ENCODE results near the gene LAMB1.
"Not testable (repeated sequence)": the region's sequence is repeated elsewhere in the genome, so short reads cannot be mapped to it uniquely, and the experiment has no call there.

Gene LAMB1

GRCh38 chr7:107968449-107968848 is 34.5 kb downstream of the LAMB1 start:
- no peak for DNase-seq

- no peak for DNase-seq
Measured at GRCh38 chr7:107967420-107967819, 35.5 kb downstream of the LAMB1 start.

- DNase-seq: no peak
Measured at GRCh38 chr7:107966711-107967110, 36.2 kb downstream of the LAMB1 start.

GRCh38 chr7:107964510-107964909 is 38.5 kb downstream of the LAMB1 start:
- DNase-seq: no peak

GRCh38 chr7:107962817-107963216 is 40.1 kb downstream of the LAMB1 start:
- DNase-seq: no peak

- no peak for DNase-seq
Measured at GRCh38 chr7:107961405-107961804, 41.6 kb downstream of the LAMB1 start.

- DNase-seq: no peak
Measured at GRCh38 chr7:107960272-107960671, 42.7 kb downstream of the LAMB1 start.

GRCh38 chr7:107959527-107959898 is 43.4 kb downstream of the LAMB1 start:
- DNase-seq: no peak

GRCh38 chr7:107958764-107959526 is 44.0 kb downstream of the LAMB1 start:
- DNase-seq: no peak

- no peak for DNase-seq
Measured at GRCh38 chr7:107957436-107957835, 45.5 kb downstream of the LAMB1 start.

- not testable (repeated sequence) for DNase-seq
Measured at GRCh38 chr7:107956950-107957349, 46.0 kb downstream of the LAMB1 start.

- DNase-seq: no peak
Measured at GRCh38 chr7:107955394-107955793, 47.6 kb downstream of the LAMB1 start.

- DNase-seq: no peak
Measured at GRCh38 chr7:107953924-107954303, 49.0 kb downstream of the LAMB1 start.

GRCh38 chr7:107953265-107953923 is 49.6 kb downstream of the LAMB1 start:
- no peak for DNase-seq

GRCh38 chr7:107951896-107952295 is 51.1 kb downstream of the LAMB1 start:
- no peak for DNase-seq

GRCh38 chr7:107951172-107951787 is 51.7 kb downstream of the LAMB1 start:
- DNase-seq: no peak

GRCh38 chr7:107949443-107949935 is 53.5 kb downstream of the LAMB1 start:
- DNase-seq: no peak

GRCh38 chr7:107948645-107949442 is 54.1 kb downstream of the LAMB1 start:
- DNase-seq: no peak

- DNase-seq: no peak
Measured at GRCh38 chr7:107946881-107947280, 56.1 kb downstream of the LAMB1 start.

- no peak for DNase-seq
Measured at GRCh38 chr7:107946451-107946850, 56.5 kb downstream of the LAMB1 start.

- no peak for DNase-seq
Measured at GRCh38 chr7:107945332-107945731, 57.6 kb downstream of the LAMB1 start.

GRCh38 chr7:107944411-107945169 is 58.4 kb downstream of the LAMB1 start:
- DNase-seq: no peak
